Transverse colon (tissue), 4 donors: ENCODE results near the gene GPR42.

Experiments
- CTCF ChIP-seq, 5 experiments: fragments of 200-600 bp in 3 of 5; fragments of 450-650 bp in 2 of 5; sonication (generic) in 3 of 5; IDR thresholded peaks; 1 replicate in 2 of 5; 2 replicates in 3 of 5; pipeline ENCODE4 v1.5.1; 2016 to 2017; ENCODE audit warnings: antibody characterized with exemption in 5 of 5, inconsistent platforms in 3 of 5, mild to moderate bottlenecking in 2 of 5, moderate library complexity in 1 of 5
- POLR2A ChIP-seq: fragments of 450-650 bp; IDR thresholded peaks from one replicate; pipeline ENCODE4 v1.6.1; 2016; ENCODE audit warnings: antibody characterized with exemption, mild to moderate bottlenecking, moderate library complexity
- POLR2AphosphoS5 ChIP-seq, 3 donors: sonication (generic); formaldehyde crosslinking; IDR thresholded peaks; one replicate each; pipeline ENCODE4 v1.6.1; 2016; ENCODE audit warnings: antibody characterized with exemption in 3 of 3

- TF ChIP-seq POLR2AphosphoS5 (IDR thresholded peaks at IDR 0.05) (no peak), CTCF (IDR thresholded peaks at IDR 0.05) (no peak), POLR2A (no peak)
Observed at GRCh38 chr19:35362261-35363000, 8.4 kb upstream of the GPR42 start.
